IPS-18c (cell line): ENCODE results near the gene SLC25A26.

Experiments
- H3K4me3 ChIP-seq: 2 replicates; pipeline ENCODE4 v1.7.0; 2013; ENCODE audit warnings: low read depth, mild to moderate bottlenecking, low read length, moderate library complexity; ENCODE audit not compliant: insufficient read depth
- H3K9me3 ChIP-seq: one replicate; pipeline ENCODE4 v1.6.1; 2013; ENCODE audit warnings: mild to moderate bottlenecking, low read length, moderate library complexity; ENCODE audit not compliant: control insufficient read depth, insufficient read depth

The SLC25A26 gene, protein sequence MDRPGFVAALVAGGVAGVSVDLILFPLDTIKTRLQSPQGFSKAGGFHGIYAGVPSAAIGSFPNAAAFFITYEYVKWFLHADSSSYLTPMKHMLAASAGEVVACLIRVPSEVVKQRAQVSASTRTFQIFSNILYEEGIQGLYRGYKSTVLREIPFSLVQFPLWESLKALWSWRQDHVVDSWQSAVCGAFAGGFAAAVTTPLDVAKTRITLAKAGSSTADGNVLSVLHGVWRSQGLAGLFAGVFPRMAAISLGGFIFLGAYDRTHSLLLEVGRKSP

DNA sequence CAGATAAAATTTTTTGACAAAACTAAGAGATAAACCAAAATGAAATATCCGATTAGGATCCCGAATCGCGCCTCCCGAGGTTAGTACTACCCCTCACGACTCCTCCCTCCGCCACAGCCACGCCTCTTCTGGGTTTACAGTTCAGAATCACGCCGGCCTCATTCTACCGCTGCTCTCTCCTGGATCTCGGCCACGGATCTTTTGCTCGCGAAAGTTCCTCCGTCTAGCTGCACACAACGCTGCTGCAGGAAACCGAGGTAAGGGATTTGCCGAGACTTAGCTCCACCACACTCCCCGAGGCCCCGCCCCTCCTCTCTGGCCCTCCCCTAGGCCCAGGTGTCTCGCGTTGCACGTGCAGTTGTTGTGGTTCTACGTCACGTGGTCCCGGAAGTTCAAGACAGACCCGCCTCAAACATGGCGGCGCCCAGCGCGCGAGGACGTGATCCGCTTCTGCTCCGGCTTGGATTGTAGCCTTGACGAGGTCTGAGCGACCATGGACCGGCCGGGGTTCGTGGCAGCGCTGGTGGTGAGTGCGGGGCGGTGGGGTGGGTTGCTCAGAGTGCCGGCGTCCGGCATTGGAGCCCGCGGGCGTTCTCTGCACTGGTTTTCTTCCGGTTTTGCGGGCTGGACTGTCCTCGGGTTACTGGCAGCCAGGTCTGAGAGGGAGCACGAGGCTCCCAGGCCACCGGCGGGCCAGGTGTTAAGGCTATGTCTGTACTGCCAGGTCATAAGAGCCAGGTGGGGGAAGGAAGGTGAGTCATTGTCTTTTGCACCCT lies at the start of gene SLC25A26:
SLC25A26 (plus strand) TSS at position 400 of the 776 bp plus-strand sequence; CDS start at position 494, 94 bp downstream.
- Histone ChIP-seq H3K9me3 (no peaks in the 10 kb centered on the region), H3K4me3 (peak within 1 kb of the TSS; percentile 95)

DNA sequence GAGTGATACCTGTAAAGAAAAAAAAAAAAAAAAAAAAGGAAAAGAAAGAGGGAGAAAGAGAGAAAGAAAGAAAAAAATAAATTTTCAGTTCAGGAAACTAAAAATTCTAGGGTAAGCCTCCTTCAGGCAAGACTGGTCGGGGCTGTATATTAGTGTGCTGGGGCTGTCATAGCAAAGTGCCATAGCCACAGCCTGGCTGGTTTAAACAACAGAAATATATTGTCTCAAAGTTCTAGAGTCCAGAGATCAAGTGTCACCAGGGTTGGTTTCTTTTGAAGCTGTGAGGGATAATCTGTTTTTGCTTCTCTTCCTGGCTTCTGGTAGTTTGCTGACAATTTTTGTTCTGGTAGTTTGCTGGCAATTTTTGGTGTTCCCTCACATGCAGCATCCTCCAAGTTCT lies 48.4 kb upstream of the SLC25A26 start:
- H3K4me3 ChIP-seq = no peak overlapping the region
- no peaks in the 10 kb centered on the region for H3K9me3 ChIP-seq

DNA sequence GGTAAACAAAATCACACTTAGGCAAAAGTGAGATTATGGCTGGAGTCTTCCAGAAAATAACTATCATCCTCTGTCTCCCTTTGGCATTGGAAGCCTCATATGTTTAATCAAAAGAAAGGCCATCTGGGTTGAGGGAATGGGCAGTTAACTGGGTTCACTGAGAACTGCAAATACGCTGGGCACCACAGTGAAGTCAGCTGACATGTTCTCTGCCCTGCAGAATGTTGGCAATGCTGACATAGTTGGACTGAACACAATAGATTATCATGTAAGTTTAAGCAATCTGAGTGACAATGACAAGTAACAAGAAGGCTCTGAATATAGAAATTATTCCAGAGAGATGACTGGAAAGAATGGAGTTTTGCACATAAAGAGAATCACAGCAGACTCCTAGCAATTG lies 43.8 kb upstream of the SLC25A26 start:
- no peaks in the 10 kb centered on the region for H3K9me3 ChIP-seq
- H3K4me3 ChIP-seq = no peak overlapping the region

DNA sequence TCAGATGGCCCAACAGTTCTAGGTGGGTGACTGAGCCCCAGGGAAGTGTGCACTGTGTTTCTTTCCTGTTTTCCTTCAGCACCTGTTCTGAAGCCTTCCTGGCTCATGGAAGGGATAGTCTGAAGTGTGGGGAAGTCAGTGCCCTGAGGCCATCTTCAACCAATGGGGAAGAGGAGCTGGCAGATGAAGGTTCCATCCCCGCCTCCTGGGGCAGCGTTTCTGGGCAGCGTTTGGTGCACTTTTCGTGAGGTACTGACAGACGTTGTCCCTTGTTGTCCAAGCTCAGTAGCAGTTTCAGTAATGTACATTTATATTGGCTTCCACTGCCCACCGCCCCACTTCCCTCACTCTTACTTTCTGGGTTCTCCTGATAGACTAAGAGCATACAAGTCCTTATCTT lies 42.6 kb upstream of the SLC25A26 start:
- H3K9me3 ChIP-seq = no peaks in the 10 kb centered on the region
- no peak overlapping the region for H3K4me3 ChIP-seq

DNA sequence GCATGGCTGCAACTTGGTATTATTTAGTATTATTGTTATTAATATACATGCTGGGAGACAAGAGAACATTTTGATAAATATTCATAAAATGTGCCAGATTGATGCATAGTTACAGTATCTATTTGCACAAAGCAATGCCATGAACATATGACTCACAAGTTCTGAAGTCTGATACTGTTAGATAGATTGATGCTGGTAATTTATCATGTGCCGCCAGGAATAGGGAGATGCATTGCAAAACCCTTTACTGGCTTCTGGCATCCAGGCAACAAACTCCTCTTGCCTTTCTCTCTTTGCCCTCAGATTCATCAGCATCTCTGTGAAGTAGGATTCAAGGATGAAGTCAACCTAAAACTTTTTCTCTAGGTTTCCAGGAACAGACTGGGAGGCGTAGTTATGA lies 41.0 kb upstream of the SLC25A26 start:
- no peak overlapping the region for H3K4me3 ChIP-seq
- no peaks in the 10 kb centered on the region for H3K9me3 ChIP-seq

DNA sequence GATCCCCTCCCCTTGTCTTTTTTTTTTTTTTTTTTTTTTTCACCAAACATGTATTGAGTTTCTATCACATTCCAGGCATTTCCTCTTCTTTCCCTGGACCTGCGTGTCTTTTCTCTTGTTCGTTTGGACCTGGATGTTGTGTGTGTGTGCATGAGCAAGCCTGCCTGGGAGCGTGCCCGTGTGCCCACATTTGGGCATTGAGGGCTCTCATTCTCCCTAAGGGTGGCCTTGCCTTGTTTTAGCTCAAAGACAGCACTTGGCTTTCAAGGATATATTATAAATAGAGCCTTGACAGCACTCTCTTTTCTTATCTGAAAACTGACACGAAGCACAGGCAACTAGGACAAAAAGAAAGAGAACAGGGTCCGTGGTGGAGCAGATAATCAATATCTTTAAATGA lies 39.0 kb upstream of the SLC25A26 start:
- no peaks in the 10 kb centered on the region for H3K9me3 ChIP-seq
- H3K4me3 ChIP-seq = no peak overlapping the region

DNA sequence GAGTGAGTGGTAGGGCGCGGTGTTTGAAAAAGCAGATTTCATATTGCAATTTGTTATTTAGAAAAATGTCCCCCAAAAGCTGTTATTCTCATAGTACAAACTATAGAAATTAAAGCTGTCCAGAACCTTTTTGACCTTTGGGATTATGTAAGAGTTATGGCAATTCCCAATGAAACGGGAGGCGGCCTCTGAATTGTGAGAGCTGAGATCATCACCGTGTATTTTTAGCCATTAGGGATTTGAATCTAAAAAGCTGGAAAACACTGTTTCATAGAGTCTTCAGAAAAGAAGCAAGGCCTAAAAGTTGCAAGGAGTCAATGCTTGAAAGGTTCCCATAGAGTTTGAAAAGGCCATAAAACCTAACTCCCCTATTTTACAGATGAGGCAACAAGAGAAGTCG lies 38.6 kb upstream of the SLC25A26 start:
- no peak overlapping the region for H3K4me3 ChIP-seq
- no peaks in the 10 kb centered on the region for H3K9me3 ChIP-seq

DNA sequence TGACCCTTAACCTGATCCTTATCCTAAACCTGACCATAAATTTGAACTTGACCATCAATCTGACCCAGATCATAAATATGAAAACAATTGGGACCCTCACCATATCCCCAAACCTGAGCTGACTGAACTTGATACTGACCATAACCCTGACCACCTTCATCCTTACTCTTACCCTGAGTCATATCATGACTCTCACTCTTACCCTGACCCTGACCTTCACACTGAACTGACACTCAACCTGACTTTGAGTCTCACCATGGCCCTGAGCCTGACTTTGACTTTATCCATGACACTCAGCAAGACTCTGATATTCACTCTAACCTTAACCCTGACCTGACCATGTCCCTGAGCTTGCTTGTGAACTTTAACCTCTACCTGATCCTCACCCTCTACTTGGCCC lies 34.3 kb upstream of the SLC25A26 start:
- Histone ChIP-seq H3K4me3 (no peak overlapping the region), H3K9me3 (no peaks in the 10 kb centered on the region)

DNA sequence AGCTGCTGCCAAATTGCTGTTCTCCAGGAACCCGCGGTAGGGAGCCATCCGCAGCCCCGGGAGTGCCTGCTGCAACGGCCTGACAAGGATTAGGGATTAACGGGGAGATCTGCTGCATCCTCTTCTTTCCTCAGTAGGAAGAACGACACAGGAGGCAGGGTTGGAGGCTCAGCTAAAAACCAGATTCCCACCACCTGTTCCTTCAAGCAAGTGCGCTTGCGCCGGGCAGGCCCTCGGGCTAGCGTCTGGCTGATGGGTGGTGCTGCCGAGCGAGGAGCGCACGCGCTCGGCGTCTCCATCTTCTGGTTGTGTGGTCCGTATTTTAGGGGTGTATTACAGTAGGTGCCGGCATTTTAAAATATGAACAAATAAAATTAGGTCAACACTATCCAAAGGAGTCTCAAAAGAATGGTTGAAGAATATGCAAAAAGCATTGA lies 25.4 kb upstream of the SLC25A26 start:
- Histone ChIP-seq H3K4me3 (peak overlapping the region; percentile 38; the same call in 1 of the 2 replicates), H3K9me3 (no peaks in the 10 kb centered on the region)

DNA sequence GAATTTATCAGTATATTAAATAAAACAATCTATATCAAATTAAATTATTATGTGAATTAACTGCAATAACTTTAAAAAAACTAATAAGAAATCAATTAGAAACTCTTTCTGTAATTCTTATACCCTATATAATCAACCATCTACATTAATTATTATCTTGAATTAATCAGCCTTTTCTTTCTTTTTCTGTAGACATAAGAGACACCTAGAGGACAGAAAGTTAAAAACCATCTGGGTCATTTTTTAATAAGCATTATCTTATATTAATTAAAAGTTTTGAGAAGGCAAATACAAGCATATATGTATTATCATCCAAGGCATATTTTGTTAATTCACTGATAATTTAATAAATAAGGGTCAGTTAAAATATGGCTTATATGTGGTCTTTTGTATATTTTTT lies 24.2 kb upstream of the SLC25A26 start:
- H3K9me3 ChIP-seq = no peaks in the 10 kb centered on the region
- H3K4me3 ChIP-seq = no peak overlapping the region

DNA sequence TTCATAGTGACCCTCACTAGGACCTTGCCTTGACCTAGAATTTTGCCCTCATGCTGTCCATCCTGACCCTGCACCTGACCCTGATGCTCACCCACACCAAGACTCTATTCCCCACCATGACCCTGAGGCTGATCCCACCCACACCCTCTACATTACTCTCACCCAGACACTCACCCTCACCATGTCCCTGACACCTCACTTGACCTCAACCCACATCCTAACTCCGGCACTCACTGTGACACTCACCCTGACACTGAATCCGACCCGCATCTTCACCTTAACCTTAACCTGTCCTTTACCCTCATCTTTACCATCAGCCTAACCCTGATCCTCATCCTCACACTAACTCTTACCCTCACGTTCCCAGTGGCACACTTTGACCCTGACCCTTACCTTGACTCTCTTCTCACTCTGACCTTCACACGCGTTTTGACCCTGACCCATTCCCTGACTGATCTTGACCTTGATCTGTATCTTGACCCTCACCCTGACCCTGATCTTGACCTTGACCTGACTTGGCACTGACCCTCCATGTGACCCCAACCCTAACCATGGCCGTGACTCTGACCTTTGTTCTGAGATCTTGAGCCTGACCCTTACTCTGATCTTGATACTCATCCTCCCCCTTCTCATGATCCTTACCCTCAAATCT lies 22.2 kb upstream of the SLC25A26 start:
- H3K9me3 ChIP-seq = no peaks in the 10 kb centered on the region
- H3K4me3 ChIP-seq = no peak overlapping the region

DNA sequence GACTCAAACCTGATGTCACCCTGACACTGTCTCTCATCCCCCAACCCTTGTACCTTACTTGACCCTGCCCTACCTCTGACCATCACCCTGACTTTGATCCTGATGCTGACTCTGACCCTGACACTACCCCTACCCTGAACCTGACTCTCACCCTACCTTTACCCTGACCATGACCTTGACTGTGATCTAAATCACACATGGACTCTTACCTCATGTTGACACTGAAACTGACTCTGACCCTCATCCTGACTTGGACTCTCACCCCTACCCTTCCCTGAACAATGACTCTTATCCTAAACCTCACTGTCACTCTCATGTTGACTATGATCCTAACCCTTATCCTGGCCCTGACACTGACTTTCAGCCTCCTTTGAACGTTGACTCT lies 21.7 kb upstream of the SLC25A26 start:
- Histone ChIP-seq H3K4me3 (no peak overlapping the region), H3K9me3 (no peaks in the 10 kb centered on the region)

DNA sequence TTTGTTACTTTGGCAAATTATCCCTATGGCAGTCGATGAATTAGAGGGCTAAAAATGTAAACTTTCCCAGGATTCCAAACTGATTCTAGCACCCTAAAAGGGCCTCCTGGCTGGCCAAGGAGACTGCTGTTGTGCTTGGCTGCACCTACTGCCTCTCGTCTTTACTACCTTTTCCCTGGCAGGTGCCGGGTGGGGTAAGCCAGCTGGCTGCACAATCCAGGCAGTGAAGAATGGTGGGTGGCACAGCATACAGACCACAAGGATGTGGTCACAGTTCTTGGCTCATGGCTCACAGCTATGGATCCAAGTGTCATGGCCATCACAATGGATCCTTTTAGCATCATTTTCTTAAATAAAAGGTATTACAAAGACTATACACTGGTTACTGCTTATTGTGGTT lies 20.7 kb upstream of the SLC25A26 start:
- Histone ChIP-seq H3K4me3 (no peak overlapping the region), H3K9me3 (no peaks in the 10 kb centered on the region)

DNA sequence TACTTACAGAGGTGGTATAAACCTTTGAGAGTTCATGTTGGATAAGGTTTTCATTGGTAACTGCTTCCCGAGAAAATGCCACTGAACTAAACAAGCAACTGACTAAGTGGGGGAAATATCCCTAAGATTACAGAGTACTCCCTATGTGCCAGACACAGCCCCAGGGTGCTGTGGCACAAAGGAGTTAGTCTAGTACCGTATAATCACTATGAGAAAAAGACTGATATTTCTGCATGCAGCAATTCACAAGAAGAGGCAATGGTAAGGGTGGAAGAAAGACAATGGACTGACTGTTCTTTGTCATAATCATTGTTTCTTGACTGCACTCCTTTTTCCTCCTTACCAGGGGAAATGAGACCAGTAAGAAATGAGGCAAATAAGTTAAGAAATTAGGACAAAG lies 20.0 kb upstream of the SLC25A26 start:
- no peaks in the 10 kb centered on the region for H3K9me3 ChIP-seq
- H3K4me3 ChIP-seq = no peak overlapping the region

DNA sequence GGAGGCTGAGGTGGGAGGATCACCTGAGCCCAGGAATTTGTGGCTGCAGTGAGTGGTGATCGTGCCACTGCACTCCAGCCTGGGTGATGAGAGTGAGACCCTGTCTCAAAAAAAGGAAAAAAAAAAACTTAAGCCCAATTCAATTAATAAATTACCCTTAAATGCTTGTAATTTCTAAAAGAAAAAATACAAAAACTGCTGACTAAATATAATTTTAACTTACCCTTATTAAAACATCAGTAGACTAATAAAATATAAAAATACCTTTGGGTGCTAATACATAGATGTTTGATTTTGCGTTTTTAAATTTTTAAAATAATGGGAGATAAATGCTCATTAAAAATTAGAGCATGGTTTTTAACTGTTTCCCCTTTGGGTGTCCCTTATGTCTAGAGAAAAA lies 17.5 kb upstream of the SLC25A26 start:
- Histone ChIP-seq H3K4me3 (no peak overlapping the region), H3K9me3 (no peaks in the 10 kb centered on the region)

DNA sequence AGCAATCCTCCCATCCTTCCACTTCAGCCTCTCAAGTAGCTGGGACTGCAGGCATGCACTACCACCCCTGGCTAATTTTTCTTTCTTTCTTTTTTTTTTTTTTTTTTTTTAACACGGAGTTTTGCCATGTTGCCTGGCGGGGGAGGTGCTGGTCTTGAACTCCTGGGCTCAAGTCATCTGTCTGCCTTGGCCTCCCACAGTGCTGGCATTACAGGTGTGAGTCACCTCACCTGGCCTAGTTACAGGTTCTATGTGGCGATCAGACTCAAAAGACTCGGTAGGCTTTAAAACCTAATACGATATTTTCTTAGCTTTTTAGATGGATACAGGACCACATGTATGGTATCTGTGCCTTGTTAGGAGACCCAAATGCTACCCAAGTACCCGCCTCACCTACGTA lies 14.0 kb upstream of the SLC25A26 start:
- Histone ChIP-seq H3K4me3 (no peak overlapping the region), H3K9me3 (no peaks in the 10 kb centered on the region)

DNA sequence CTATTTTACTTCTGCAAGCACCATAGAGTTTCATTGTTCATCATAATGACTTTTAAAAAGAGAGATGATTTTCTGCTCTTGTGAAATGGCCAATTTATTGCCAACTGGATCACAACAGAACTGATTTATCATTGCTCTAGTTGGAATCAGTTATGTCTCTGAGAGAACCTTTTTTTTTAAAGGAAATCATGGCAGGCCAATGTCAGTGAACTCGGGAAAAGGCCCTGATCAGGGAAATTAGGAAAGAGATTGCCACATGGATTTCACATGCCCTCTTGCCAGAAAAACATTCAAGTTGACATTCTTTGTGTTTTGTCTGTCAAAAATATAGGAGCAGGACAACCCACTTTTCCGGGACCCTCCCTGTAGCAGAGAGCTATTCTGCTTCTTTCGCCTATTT lies 12.6 kb upstream of the SLC25A26 start:
- no peaks in the 10 kb centered on the region for H3K9me3 ChIP-seq

DNA sequence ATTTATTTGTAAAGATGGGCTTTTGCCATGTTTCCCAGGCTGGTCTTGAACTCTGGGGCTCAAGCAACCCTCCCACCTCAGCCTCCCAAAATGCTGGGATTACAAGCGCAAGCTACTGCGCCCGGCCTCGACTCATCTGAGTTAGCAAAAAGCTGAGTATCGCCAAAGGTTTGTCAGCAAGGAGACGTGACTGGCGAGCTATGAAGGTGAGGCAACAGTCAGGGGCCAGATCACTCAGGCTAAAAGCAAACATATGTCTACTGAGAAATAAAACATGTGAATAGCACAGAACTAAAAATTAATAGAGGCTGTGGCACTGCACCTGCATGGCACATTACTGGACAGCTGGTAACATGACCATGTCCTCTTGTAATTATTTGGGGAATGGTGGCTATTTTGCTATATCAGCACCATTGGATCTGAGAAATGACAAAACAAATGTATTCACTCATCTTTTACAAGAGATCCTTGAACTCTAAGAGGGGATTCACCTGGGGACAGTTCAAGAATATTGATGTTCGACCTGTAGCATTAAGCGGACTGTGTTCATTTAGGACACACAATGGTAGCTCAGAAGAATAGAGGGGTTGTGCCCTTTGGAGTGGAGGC lies 10.0 kb upstream of the SLC25A26 start:
- Histone ChIP-seq H3K4me3 (no peak overlapping the region), H3K9me3 (no peaks in the 10 kb centered on the region)

More for the DNA sequence above, 12.6 kb upstream of the SLC25A26 start:
- no peak overlapping the region for H3K4me3 ChIP-seq
